H1 (cell line): Measurements from ENCODE around the gene SLC24A1. TPM values are rescaled to one million over a fixed set of nuclear protein-coding genes. Genes with fewer than 3 reads are reported as not detected.

ENCODE experiments used
- CTCF ChIA-PET: fragments of 300-600 bp; sonication (Branson Sonifier 250); formaldehyde crosslinking; loops from one replicate; lab custom pipeline; 2021; ENCODE audit not compliant: partially characterized antibody; lab: Charles Lee
- POLR2A ChIA-PET: fragments of 300-600 bp; sonication (Branson Sonifier 250); formaldehyde crosslinking; loops from one replicate; lab custom pipeline; 2021; ENCODE audit warnings: inconsistent platforms; ENCODE audit not compliant: partially characterized antibody; lab: Charles Lee
- DNase-seq, 2 experiments: peaks; one replicate each; pipeline versions ENCODE4 v3.0.0 to v3.0.0-alpha.2; 2010 to 2022; ENCODE audit warnings: low spot score in 2 of 2, low read depth in 1 of 2, mixed read lengths in 1 of 2
- FAIRE-seq: peaks from 2 replicates; lab custom pipeline; 2011; peaks lifted over from hg19 to GRCh38; lab: Jason Lieb, UNC
- H2AFZ ChIP-seq: 2 replicates; pipeline ENCODE4 v1.8.1; 2012; ENCODE audit warnings: low read length, inconsistent platforms
- H2AK5ac ChIP-seq: 2 replicates; pipeline ENCODE4 v1.6.1; 2013; ENCODE audit warnings: low read depth, low read length
- H2BK120ac ChIP-seq: replicated peaks from 2 replicates; pipeline ENCODE3; 2013; ENCODE audit warnings: low read depth, low read length, inconsistent platforms
- H2BK12ac ChIP-seq: 2 replicates; pipeline ENCODE4 v1.6.1; 2013; ENCODE audit warnings: low read depth, low read length
- H2BK15ac ChIP-seq: 2 replicates; pipeline ENCODE4 v1.6.1; 2013; ENCODE audit warnings: low read length
- H2BK20ac ChIP-seq: 2 replicates; pipeline ENCODE4 v1.6.1; 2013; ENCODE audit warnings: low read length
- H2BK5ac ChIP-seq: 2 replicates; pipeline ENCODE4 v1.6.1; 2013; ENCODE audit warnings: low read depth, low read length
- H3K14ac ChIP-seq: 2 replicates; pipeline ENCODE4 v1.6.1; 2013; ENCODE audit warnings: inconsistent platforms; ENCODE audit not compliant: insufficient read length
- H3K18ac ChIP-seq: 2 replicates; pipeline ENCODE4 v1.6.1; 2013; ENCODE audit warnings: low read length; ENCODE audit errors: extremely low read depth
- H3K23ac ChIP-seq: 2 replicates; pipeline ENCODE4 v1.6.1; 2013; ENCODE audit warnings: inconsistent platforms; ENCODE audit not compliant: insufficient read length
- H3K23me2 ChIP-seq: 2 replicates; pipeline ENCODE4 v1.6.1; 2013; ENCODE audit warnings: low read depth, low read length
- H3K27ac ChIP-seq: 2 replicates; pipeline ENCODE4 v1.6.1; 2011; ENCODE audit warnings: low read depth, low read length, inconsistent platforms
- H3K27me3 ChIP-seq, 4 experiments: replicated peaks in 1 of 4; 1 replicate in 1 of 4; 2 replicates in 3 of 4; pipeline versions ENCODE4 v1.6.1 to v1.8.1; 2011 to 2013; ENCODE audit warnings: low read length in 3 of 4, mild to moderate bottlenecking in 3 of 4, inconsistent platforms in 2 of 4, mixed read lengths in 2 of 4, moderate library complexity in 1 of 4; ENCODE audit not compliant: control insufficient read depth in 3 of 4, insufficient read depth in 3 of 4; ENCODE audit errors: extremely low read depth in 1 of 4
- H3K36me3 ChIP-seq, 4 experiments: 2 replicates each; pipeline versions ENCODE4 v1.6.1 to v1.8.1; 2011 to 2013; ENCODE audit warnings: mild to moderate bottlenecking in 4 of 4, low read length in 3 of 4, moderate library complexity in 2 of 4, control low read depth in 1 of 4, inconsistent platforms in 1 of 4; ENCODE audit not compliant: insufficient read depth in 4 of 4, control insufficient read depth in 2 of 4
- H3K4ac ChIP-seq: replicated peaks from 2 replicates; pipeline ENCODE3; 2013; ENCODE audit warnings: low read length, low read depth, mixed read lengths, inconsistent platforms; ENCODE audit not compliant: insufficient read length
- H3K4me1 ChIP-seq, 4 experiments: replicated peaks in 1 of 4; 1 replicate in 1 of 4; 2 replicates in 3 of 4; pipeline versions ENCODE4 v1.6.1 to v1.8.1; 2011 to 2013; ENCODE audit warnings: low read length in 3 of 4, inconsistent platforms in 2 of 4, mixed read lengths in 1 of 4; ENCODE audit not compliant: insufficient read depth in 4 of 4, control insufficient read depth in 3 of 4
- H3K4me2 ChIP-seq, 2 experiments: 2 replicates each; pipeline versions ENCODE4 v1.6.1 to v1.8.1; 2011 to 2013; ENCODE audit warnings: low read depth in 2 of 2, low read length in 2 of 2, control low read depth in 1 of 2, inconsistent platforms in 1 of 2, mild to moderate bottlenecking in 1 of 2; ENCODE audit not compliant: insufficient read depth in 1 of 2
- H3K4me3 ChIP-seq, 4 experiments: fragments of 200-600, 300-600 bp in 1 of 4; sonication (generic), shearing (Covaris generic), sonication (Bioruptor Twin) in 1 of 4; 2 replicates each; pipeline versions ENCODE4 v1.5.1 to v1.8.1; 2011 to 2016; ENCODE audit warnings: low read length in 4 of 4, low read depth in 3 of 4, control low read depth in 2 of 4, inconsistent platforms in 2 of 4, mild to moderate bottlenecking in 2 of 4, mixed read lengths in 1 of 4, moderate library complexity in 1 of 4; ENCODE audit not compliant: insufficient read depth in 2 of 4; ENCODE audit errors: extremely low read depth in 1 of 4
- H3K56ac ChIP-seq: replicated peaks from 2 replicates; pipeline ENCODE3; 2013; ENCODE audit warnings: low read depth, mild to moderate bottlenecking, mixed read lengths, low read length, inconsistent platforms; ENCODE audit not compliant: insufficient read length
- H3K79me1 ChIP-seq: 2 replicates; pipeline ENCODE4 v1.6.1; 2013; ENCODE audit warnings: low read depth, low read length, control low read depth
- H3K79me2 ChIP-seq, 2 experiments: 2 replicates each; pipeline versions ENCODE4 v1.6.1 to v1.8.1; 2012 to 2013; ENCODE audit warnings: low read length in 2 of 2, mild to moderate bottlenecking in 2 of 2, inconsistent platforms in 1 of 2; ENCODE audit not compliant: insufficient read depth in 2 of 2, control insufficient read depth in 1 of 2
- H3K9ac ChIP-seq, 4 experiments: replicated peaks in 1 of 4; 1 replicate in 1 of 4; 2 replicates in 3 of 4; pipeline versions ENCODE4 v1.6.1 to v1.8.1; 2011 to 2013; ENCODE audit warnings: low read depth in 3 of 4, low read length in 3 of 4, control low read depth in 2 of 4, mild to moderate bottlenecking in 2 of 4, moderate library complexity in 2 of 4, inconsistent platforms in 1 of 4; ENCODE audit errors: extremely low read depth in 1 of 4
- H3K9me3 ChIP-seq, 2 experiments: 2 replicates each; pipeline versions ENCODE4 v1.6.1 to v1.8.1; 2012 to 2013; ENCODE audit warnings: mild to moderate bottlenecking in 2 of 2, moderate library complexity in 2 of 2, control low read depth in 1 of 2, inconsistent platforms in 1 of 2, low read depth in 1 of 2, low read length in 1 of 2, mixed read lengths in 1 of 2; ENCODE audit not compliant: insufficient read depth in 2 of 2
- H4K20me1 ChIP-seq, 2 experiments: replicated peaks in 1 of 2; 2 replicates each; pipeline versions ENCODE3 to v1.8.1; 2011 to 2013; ENCODE audit warnings: inconsistent platforms in 2 of 2, low read length in 2 of 2, mild to moderate bottlenecking in 1 of 2; ENCODE audit not compliant: insufficient read depth in 2 of 2, control insufficient read depth in 1 of 2
- H4K5ac ChIP-seq: 2 replicates; pipeline ENCODE4 v1.6.1; 2013; ENCODE audit warnings: low read length, low read depth, mixed read lengths, inconsistent platforms; ENCODE audit not compliant: insufficient read length
- H4K8ac ChIP-seq: 2 replicates; pipeline ENCODE4 v1.8.0; 2013; ENCODE audit warnings: mild to moderate bottlenecking, moderate library complexity, low read length, inconsistent platforms; ENCODE audit not compliant: insufficient read depth; ENCODE audit errors: extremely low read depth
- H4K91ac ChIP-seq: replicated peaks from 2 replicates; pipeline ENCODE3; 2013; ENCODE audit warnings: low read length, mixed read lengths, inconsistent platforms; ENCODE audit not compliant: insufficient read length
- BRCA1 ChIP-seq: IDR thresholded peaks from 2 replicates; pipeline ENCODE4 v1.6.1; 2012; ENCODE audit warnings: low read depth, low read length, improper control_type of control experiment
- EGR1 ChIP-seq: IDR thresholded peaks from 2 replicates; pipeline ENCODE4 v1.6.1; 2011; ENCODE audit warnings: low read depth, low read length, borderline replicate concordance
- EZH2 ChIP-seq: fragments of 200-600 bp; sonication (generic); IDR thresholded peaks from 2 replicates; pipeline ENCODE4 v1.7.1; 2012; ENCODE audit warnings: low read depth, mild to moderate bottlenecking, moderate library complexity, low read length, inconsistent platforms; ENCODE audit not compliant: severe bottlenecking
- HDAC2 ChIP-seq, 2 experiments: fragments of 300-600 bp in 1 of 2; sonication (generic) in 1 of 2; IDR thresholded peaks; 2 replicates each; pipeline ENCODE4 v1.6.1; 2011 to 2012; ENCODE audit warnings: low read depth in 2 of 2, low read length in 2 of 2, mild to moderate bottlenecking in 2 of 2, moderate library complexity in 2 of 2, borderline replicate concordance in 1 of 2, inconsistent platforms in 1 of 2
- NANOG ChIP-seq: IDR thresholded peaks from 2 replicates; pipeline ENCODE4 v1.6.1; 2011; ENCODE audit warnings: low read length, low read depth, mild to moderate bottlenecking, inconsistent platforms; ENCODE audit not compliant: insufficient read depth, poor library complexity, severe bottlenecking
- POLR2A ChIP-seq, 2 experiments: IDR thresholded peaks; 1 replicate in 1 of 2; 2 replicates in 1 of 2; pipeline ENCODE4 v1.6.1; 2011; ENCODE audit warnings: low read depth in 2 of 2, low read length in 2 of 2, mild to moderate bottlenecking in 2 of 2; ENCODE audit errors: control extremely low read depth in 1 of 2
- POLR2AphosphoS5 ChIP-seq: IDR thresholded peaks from 2 replicates; pipeline ENCODE4 v1.6.1; 2011; ENCODE audit warnings: low read depth, low read length
- SIN3A ChIP-seq, 2 experiments: IDR thresholded peaks in 1 of 2; conservative IDR thresholded peaks in 1 of 2; 2 replicates each; pipeline ENCODE4 v1.6.1; 2011 to 2012; ENCODE audit warnings: low read length in 2 of 2, improper control_type of control experiment in 1 of 2, low read depth in 1 of 2, mild to moderate bottlenecking in 1 of 2
- SP1 ChIP-seq: IDR thresholded peaks from 2 replicates; pipeline ENCODE4 v1.6.1; 2011; ENCODE audit warnings: low read depth, low read length
- SP2 ChIP-seq: IDR thresholded peaks from 2 replicates; pipeline ENCODE4 v1.6.1; 2012; ENCODE audit warnings: mild to moderate bottlenecking, low read length, inconsistent platforms
- WGBS, 2 experiments: shearing (Covaris generic) in 1 of 2; methylation state at CpG; one replicate each; pipeline versions ENCODE4 v1.1.6 to v1.1.7; 2013 to 2015; ENCODE audit warnings: low lambda C conversion rate in 2 of 2, mixed read lengths in 2 of 2, inconsistent platforms in 1 of 2, low coverage in 1 of 2, missing lambda C conversion rate in 1 of 2; ENCODE audit not compliant: insufficient replicate concordance in 2 of 2, insufficient coverage in 1 of 2, insufficient read length in 1 of 2; ENCODE audit errors: extremely low coverage in 1 of 2, missing lambda C conversion rate in 1 of 2; 5-methylcytosine and 5-hydroxymethylcytosine counted together
- polyA plus RNA-seq, 7 experiments: library from polyadenylated mRNA; depleted of rRNA in 3 of 7; stranded (reverse) in 5 of 7; unstranded in 2 of 7; fragments of >200 nt in 5 of 7; fragments of 200-250 nt in 2 of 7; gene quantifications; 1 replicate in 5 of 7; 2 replicates in 1 of 7; 4 replicates in 1 of 7; pipeline versions ENCODE4 v1.2.1 to v1.2.3, GENCODE V29; 2011 to 2013; ENCODE audit warnings: missing spikeins in 2 of 7, mixed read lengths in 2 of 7
- total RNA-seq: library from RNA; stranded (reverse); fragmentation: NEBNext Ultra II Directional; extraction: Animal tissue kit (Norgen Biotek cat#: 25700); gene quantifications from 2 replicates; pipeline ENCODE4 v1.2.1, GENCODE V29; 2021
- TF ChIP-seq, protein P1 (sequence below): IDR thresholded peaks from 2 replicates; pipeline ENCODE4 v1.6.1; 2012; ENCODE audit warnings: low read length, inconsistent platforms

SLC24A1 gene
- total and polyA plus RNA-seq, 2 of the 8 experiments (the other 6 are each of a cell fraction or from before 2014, with no cell fraction given): 4.9 to 6.6 TPM

DNA sequence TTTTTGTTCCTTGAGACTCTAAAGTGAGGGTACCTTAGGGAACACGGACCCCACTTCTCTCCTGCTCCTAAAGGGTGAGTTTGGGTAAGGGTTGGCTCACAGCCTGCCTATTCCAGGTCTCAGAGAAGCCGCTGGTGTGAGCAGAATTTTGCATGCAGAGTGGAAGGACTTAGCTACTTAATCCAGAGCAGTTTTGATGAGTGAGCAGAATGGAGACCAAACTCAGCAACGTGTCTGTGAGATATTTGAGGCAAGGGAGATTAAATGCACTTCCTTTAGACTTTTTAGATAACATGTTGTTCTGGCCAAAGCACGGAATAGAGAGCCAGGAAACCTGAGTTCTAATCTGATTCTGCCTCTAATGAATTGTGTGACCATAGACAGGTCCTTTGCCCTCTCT lies 5.1 kb downstream of the SLC24A1 start:
- no peak overlapping the region for H3K4ac ChIP-seq
- no peaks in the 10 kb centered on the region for H3K23me2 ChIP-seq
- no peak overlapping the region for H4K5ac ChIP-seq
- H3K27ac ChIP-seq: no peak overlapping the region
- no peak overlapping the region for H3K23ac ChIP-seq
- 82% methylated on average over 4 of the region's 4 CpGs; no CpG with 5 or more reads in 1 of the 2 experiments for WGBS, 2 experiments
- no peak for DNase-seq
- no peak overlapping the region for H3K4me2 ChIP-seq
- H3K56ac ChIP-seq: no peak overlapping the region
- H3K14ac ChIP-seq: no peak overlapping the region
- H3K9me3 ChIP-seq: no peaks in the 10 kb centered on the region
- no peaks in the 10 kb centered on the region for H4K20me1 ChIP-seq
- no peaks in the 10 kb centered on the region for H3K36me3 ChIP-seq
- POLR2A ChIA-PET: no interaction called here
- H3K9ac ChIP-seq: no peak overlapping the region
- H3K27me3 ChIP-seq: no peaks in the 10 kb centered on the region
- no peak overlapping the region for H2BK15ac ChIP-seq
- H2AK5ac ChIP-seq: no peak overlapping the region
- H3K18ac ChIP-seq: no peak overlapping the region
- peaks cover 0 to 4% (median under 1%) of the 10 kb centered on the region in 4 experiments; a peak in 1 of 7 replicates for H3K4me1 ChIP-seq
- FAIRE-seq: no peak
- H2BK20ac ChIP-seq: no peak overlapping the region
- CTCF ChIA-PET: interaction anchor here (0.7 to 5.3 kb wide), 4 partner anchors 9 to 225 kb away, joined by 3 to 26 read pairs (median 4); no protein-coding TSS in a partner anchor
- H3K79me1 ChIP-seq: no peaks in the 10 kb centered on the region
- H3K79me2 ChIP-seq: no peaks in the 10 kb centered on the region
- H4K8ac ChIP-seq: no peak overlapping the region
- H4K91ac ChIP-seq: no peak overlapping the region
- no peak overlapping the region for H3K4me3 ChIP-seq
- H2BK5ac ChIP-seq: no peak overlapping the region
- H2AFZ ChIP-seq: no peak overlapping the region
- no peak overlapping the region for H2BK12ac ChIP-seq
- no peak overlapping the region for H2BK120ac ChIP-seq
- TF ChIP-seq EZH2 (no peak), EGR1 (no peak), POLR2A (IDR thresholded peaks at IDR 0.05; ENCODE audit: control extremely low read depth in 1 of 2, low read depth in 2 of 2, low read length in 2 of 2) (no peak), SP2 (no peak), SP1 (no peak), BRCA1 (no peak), NANOG (no peak), SIN3A (conservative IDR thresholded peaks at IDR 0.05 in 1 of 2, IDR thresholded peaks at IDR 0.05 in 1 of 2; ENCODE audit: low read depth in 1 of 2, low read length in 2 of 2) (no peak), HDAC2 (IDR thresholded peaks at IDR 0.05; ENCODE audit: borderline replicate concordance in 1 of 2, low read depth in 2 of 2, low read length in 2 of 2) (no peak), POLR2AphosphoS5 (no peak)
- TF ChIP-seq, protein P1, sequence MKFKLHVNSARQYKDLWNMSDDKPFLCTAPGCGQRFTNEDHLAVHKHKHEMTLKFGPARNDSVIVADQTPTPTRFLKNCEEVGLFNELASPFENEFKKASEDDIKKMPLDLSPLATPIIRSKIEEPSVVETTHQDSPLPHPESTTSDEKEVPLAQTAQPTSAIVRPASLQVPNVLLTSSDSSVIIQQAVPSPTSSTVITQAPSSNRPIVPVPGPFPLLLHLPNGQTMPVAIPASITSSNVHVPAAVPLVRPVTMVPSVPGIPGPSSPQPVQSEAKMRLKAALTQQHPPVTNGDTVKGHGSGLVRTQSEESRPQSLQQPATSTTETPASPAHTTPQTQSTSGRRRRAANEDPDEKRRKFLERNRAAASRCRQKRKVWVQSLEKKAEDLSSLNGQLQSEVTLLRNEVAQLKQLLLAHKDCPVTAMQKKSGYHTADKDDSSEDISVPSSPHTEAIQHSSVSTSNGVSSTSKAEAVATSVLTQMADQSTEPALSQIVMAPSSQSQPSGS: no peak
